GM12875 (cell line): ENCODE measurements around the gene GALNT17.

Experiments used
- H3K4me3 ChIP-seq: one replicate; pipeline ENCODE4 v1.5.1; 2011; ENCODE audit warnings: low read depth, low read length, control low read depth
- TF ChIP-seq, protein P1 (sequence below): IDR thresholded peaks from 2 replicates; pipeline ENCODE4 v1.5.1; 2011; ENCODE audit warnings: low read depth, mild to moderate bottlenecking, control low read depth, inconsistent platforms, low read length, moderate library complexity, borderline replicate concordance; ENCODE audit not compliant: insufficient read depth

GALNT17 gene

DNA sequence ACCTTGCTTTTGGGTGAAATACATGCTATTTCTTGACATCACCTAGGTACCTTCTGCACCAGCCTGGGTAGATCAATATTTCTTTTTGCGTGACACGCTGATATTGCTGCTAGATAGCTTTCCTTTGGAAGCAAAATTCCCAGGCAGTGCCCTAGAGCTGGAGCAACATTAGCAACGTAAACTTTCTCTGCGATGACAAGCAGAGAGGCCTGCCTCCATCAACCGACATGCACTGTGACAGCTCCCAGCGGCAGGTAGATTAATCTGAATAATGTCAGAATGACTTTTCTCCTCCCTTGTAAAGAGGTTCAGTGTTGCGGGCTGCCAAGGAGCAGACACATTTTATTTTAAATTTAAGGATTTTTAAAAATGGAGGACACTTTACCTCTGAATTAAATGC lies 307.4 kb downstream of the GALNT17 start:
- TF ChIP-seq, protein P1, sequence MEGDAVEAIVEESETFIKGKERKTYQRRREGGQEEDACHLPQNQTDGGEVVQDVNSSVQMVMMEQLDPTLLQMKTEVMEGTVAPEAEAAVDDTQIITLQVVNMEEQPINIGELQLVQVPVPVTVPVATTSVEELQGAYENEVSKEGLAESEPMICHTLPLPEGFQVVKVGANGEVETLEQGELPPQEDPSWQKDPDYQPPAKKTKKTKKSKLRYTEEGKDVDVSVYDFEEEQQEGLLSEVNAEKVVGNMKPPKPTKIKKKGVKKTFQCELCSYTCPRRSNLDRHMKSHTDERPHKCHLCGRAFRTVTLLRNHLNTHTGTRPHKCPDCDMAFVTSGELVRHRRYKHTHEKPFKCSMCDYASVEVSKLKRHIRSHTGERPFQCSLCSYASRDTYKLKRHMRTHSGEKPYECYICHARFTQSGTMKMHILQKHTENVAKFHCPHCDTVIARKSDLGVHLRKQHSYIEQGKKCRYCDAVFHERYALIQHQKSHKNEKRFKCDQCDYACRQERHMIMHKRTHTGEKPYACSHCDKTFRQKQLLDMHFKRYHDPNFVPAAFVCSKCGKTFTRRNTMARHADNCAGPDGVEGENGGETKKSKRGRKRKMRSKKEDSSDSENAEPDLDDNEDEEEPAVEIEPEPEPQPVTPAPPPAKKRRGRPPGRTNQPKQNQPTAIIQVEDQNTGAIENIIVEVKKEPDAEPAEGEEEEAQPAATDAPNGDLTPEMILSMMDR, result no peak
- no peak overlapping the region for H3K4me3 ChIP-seq

DNA sequence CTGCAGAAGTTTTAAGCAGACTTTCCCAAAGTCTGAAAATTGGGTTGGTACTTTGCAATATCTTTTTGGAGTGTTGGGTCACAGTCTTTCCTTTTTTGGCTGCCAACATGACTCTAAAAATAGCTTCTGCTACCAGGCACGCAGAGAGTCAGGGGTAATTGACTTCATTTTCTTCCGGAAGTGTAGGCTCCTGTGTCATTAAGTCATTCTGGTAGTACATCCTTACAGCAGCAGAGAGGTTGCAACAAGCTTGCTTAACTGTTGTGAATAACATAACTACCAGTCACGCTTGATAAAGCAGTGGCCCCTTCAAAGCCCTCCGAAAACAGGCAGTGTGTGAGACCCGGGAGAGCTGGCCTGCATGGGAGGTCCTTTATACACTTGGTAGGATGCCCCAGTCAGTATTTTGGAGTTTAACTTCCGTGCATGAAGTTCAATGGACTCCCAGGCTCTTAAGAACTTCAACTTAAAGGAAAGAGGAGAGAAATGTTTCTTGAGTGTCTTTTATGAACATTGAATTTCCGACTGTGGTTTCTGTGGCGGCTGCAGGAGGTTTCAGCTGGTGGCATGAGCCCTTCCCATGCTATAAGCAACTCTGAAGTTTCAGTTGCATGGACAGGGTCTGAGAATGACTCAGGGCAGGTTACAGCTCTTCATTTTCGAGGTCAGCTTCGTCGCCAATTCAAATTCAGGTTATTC lies 310.7 kb downstream of the GALNT17 start:
- TF ChIP-seq, protein P1, result no peak
- H3K4me3 ChIP-seq, result no peak overlapping the region

DNA sequence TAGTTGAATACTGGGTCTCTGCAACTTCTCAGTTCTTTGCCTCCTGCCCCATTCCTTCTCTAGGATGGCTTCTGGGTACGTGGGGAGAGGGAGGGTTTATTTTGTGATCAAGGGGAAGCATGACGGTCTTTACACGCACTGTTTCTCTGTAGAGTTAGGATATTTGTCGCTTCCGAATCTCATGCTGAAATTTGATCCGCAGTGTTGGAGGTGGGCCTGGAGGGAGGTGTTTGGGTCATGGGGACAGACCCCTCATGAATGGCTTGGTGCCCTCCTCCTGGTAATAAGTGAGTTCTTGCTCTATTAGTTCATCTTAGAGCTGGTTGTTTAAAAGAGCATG lies 311.2 kb downstream of the GALNT17 start:
- H3K4me3 ChIP-seq, result no peak overlapping the region
- TF ChIP-seq, protein P1, result no peak

DNA sequence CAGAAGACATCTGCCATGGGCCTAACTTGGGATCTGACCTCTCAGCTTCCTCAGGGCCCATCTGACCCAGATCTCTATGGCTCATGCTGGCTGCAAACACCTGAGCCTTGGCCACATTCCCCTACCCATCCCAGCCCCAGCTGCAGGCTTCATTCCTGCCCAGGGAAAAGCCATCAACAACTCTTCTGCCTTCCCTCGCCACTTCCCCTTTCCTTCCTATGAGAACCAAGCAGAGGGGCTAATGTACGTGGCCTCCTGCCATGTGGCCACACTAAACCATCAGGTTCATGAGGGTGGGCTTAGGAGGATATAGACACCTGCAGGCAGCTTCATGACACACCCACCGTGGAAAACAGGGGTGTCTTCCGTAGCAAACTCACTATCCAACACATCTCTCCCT lies 312.2 kb downstream of the GALNT17 start:
- no peak overlapping the region for H3K4me3 ChIP-seq
- TF ChIP-seq, protein P1, result no peak

DNA sequence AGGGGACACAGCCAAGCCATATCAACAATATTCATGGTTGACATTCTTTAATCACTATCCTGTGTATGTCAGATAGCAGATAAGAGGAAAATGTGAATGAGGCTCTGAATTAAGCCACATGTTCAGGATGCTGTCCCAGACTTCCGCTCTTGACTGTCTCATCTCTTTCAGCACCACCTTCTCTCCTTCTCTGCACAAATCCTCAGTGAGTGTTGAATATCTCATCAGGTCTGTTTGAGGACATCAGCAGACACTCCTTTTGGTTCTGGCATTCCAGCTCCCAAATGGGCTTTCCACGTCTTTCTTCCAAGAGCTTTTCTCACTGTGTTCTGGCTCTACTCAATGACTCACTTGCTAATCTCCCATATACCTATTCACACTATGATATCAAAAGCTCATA lies 321.7 kb downstream of the GALNT17 start:
- H3K4me3 ChIP-seq, result no peak overlapping the region
- TF ChIP-seq, protein P1, result no peak

DNA sequence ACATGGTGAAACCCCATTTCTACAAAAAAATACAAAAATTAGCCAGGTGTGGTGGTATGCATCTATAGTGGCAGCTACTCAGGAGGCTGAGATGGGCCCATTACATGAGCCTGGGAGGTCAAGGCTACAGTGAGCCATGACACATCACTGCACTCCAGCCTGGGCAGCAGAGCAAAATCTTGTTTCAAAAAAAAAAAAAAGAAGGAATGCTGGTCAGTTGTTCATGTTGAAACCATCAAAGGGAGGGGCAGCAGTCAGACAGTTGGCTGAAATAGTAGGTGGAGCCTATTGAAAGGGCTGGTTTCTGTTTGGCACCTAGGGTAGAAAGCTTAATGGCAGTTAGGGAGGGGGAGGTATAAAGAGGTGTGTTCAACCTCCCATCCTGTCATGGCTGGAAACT lies 323.0 kb downstream of the GALNT17 start:
- H3K4me3 ChIP-seq, result no peak overlapping the region
- TF ChIP-seq, protein P1, result no peak

DNA sequence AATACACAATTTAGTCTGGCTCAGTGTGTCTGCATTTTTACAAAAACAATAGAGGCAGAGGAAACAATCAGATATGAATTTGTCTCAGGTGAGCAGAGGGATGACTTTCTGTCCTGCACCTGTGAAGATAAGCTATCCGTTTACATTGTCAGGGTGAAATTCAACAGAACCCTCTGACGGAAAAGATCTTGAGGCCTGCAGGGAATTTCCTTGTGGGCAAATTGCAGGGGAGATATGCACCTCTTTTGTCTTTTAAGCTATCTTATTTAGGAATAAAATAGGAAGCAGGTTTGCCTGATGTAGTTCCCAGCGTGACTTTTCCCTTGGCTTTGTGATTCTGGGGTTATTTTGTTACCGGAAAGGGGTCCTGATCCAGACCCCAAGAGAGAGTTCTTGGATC lies 325.1 kb downstream of the GALNT17 start:
- H3K4me3 ChIP-seq, result no peak overlapping the region
- TF ChIP-seq, protein P1, result no peak
